Memory B cell (primary cell): ENCODE data around the gene UNC13C.

ENCODE experiments used
- ATAC-seq: fragments of 150-1000 bp; cut with Tn5 transposase; 2 replicates; pipeline ENCODE4 v1.10.0; 2021; ENCODE audit warnings: low read depth, mild to moderate bottlenecking, moderate library complexity
- DNase-seq, 2 donors: peaks; one replicate each; pipeline ENCODE4 v3.0.0; 2022; ENCODE audit warnings: low spot score in 2 of 2
- H3K27ac Mint-ChIP-seq: one replicate; pipeline ENCODE4 v1.8.0; 2022; ENCODE audit warnings: mild to moderate bottlenecking, moderate library complexity, mixed read lengths
- H3K27me3 Mint-ChIP-seq: one replicate; pipeline ENCODE4 v1.8.0; 2022; ENCODE audit warnings: mixed read lengths
- H3K36me3 Mint-ChIP-seq: one replicate; pipeline ENCODE4 v1.8.0; 2022; ENCODE audit warnings: mild to moderate bottlenecking, mixed read lengths
- H3K4me1 Mint-ChIP-seq: one replicate; pipeline ENCODE4 v1.8.0; 2022; ENCODE audit warnings: mixed read lengths
- H3K4me3 Mint-ChIP-seq: one replicate; pipeline ENCODE4 v1.8.0; 2022; ENCODE audit warnings: mild to moderate bottlenecking, moderate library complexity, mixed read lengths
- H3K9me3 Mint-ChIP-seq: one replicate; pipeline ENCODE4 v1.8.0; 2022; ENCODE audit warnings: mixed read lengths

Gene UNC13C

DNA sequence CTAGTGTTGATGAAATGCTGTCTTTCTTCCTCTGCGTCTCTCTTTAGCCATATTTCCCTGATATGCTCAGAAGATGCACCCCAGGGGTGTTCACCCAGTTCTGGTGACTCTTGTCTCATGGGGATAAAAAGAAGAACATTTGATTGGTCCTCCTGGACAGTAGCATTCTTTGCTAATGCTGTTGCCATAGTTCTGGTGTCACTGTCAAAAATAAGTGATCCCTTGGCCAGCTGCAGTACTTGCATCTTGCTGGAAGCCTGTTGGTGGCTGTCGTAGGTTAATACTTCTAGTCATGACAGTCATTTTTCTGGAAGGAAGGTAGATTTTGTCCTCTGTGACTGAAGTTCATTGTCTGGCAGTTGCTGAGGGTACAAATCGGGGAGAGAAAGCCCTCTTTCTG is 124.5 kb downstream of the UNC13C start:
- ATAC-seq, result no peak
- peaks cover 2% of the 10 kb centered on the region for H3K4me1 Mint-ChIP-seq
- H3K27ac Mint-ChIP-seq, result no peak overlapping the region
- no peak for DNase-seq
- H3K4me3 Mint-ChIP-seq, result no peak overlapping the region
- no peaks in the 10 kb centered on the region for H3K36me3 Mint-ChIP-seq
- no peaks in the 10 kb centered on the region for H3K27me3 Mint-ChIP-seq
- H3K9me3 Mint-ChIP-seq, result no peaks in the 10 kb centered on the region

DNA sequence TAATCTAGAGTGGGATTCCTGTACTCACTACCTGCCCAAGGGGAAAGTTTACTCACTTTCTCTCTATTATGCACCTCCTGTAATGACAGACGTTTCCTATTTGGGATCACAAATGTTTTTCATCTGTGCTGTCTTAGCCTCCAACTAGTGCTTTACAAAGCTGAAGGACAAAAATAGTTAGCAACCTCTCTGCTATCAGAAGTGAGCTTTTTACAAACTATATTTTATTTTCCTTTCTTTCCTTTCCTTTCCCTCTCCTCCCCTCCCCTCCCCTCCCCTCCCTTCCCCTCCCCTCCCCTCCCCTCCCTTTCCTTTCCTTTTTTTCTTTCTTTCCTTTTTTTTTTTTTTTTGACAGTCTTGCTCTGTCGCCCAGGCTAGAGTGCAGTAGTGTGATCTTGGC is 130.8 kb downstream of the UNC13C start:
- Mint-ChIP-seq H3K4me3 (no peak overlapping the region), H3K27me3 (no peaks in the 10 kb centered on the region), H3K9me3 (no peaks in the 10 kb centered on the region), H3K27ac (no peak overlapping the region), H3K36me3 (no peaks in the 10 kb centered on the region), H3K4me1 (no peaks in the 10 kb centered on the region)
- no peak for DNase-seq
- ATAC-seq, result no peak

DNA sequence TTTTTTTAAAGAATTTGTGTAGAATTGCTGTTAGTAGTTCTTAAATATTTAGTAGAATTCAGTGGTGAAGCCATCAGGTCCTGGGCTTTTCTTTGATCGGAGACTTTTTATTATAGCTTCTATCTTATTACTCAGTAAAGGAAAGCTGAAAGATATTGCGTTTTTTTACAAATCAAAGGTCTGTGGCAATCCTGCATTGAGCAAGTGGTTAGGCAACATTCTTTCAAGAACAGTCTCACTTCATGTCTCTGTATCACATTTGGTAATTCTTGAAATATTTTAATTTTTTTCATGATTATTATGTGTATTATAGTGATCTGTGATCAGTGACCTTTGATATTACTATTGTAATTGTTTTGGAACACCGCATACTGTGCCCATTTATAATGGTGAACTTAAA is 140.8 kb downstream of the UNC13C start:
- H3K27me3 Mint-ChIP-seq, result no peaks in the 10 kb centered on the region
- no peak for ATAC-seq
- no peak overlapping the region for H3K4me3 Mint-ChIP-seq
- H3K4me1 Mint-ChIP-seq, result no peaks in the 10 kb centered on the region
- no peaks in the 10 kb centered on the region for H3K9me3 Mint-ChIP-seq
- no peak overlapping the region for H3K27ac Mint-ChIP-seq
- H3K36me3 Mint-ChIP-seq, result no peaks in the 10 kb centered on the region
- no peak for DNase-seq

DNA sequence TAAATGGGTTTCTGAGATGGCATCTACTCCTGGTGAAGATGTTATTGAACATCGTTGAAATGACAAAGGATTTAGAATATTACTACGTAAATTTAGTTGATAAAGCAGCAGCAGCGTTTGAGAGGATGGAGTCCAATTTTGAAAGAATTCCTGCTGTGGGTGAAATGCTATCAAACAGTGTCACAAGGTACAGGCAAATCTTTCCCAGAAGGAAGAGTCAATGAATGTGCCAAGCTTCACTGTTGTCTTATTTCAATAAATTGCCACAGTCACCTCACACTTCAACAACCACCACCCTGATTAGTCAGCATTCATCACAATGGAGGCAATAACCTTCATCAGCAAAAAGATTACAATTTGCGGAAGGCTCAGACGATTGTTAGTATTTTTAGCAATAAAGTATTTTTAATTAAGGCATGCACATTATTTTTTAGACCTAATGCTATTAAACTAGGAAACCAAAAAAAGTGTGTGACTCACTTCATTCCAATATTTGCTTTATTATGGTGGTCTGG is 142.8 kb downstream of the UNC13C start:
- Mint-ChIP-seq H3K9me3 (no peaks in the 10 kb centered on the region), H3K36me3 (no peaks in the 10 kb centered on the region), H3K4me3 (no peak overlapping the region)

DNA sequence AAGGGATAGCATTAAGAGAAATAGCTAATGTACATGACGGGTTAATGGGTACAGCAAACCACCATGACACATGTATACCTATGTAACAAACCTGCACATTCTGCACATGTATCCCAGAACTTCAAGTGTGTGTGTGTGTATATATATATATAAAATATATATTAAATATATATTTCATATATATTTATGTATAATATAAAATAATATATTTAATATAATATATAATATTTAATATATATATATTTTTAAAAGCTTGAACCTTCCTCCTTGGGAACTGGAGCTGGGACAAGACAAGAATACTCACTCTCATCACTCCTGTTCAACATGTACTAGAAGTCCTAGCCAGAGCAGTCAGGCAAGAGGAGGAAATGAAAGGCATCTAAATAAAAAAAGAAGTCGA is 149.3 kb downstream of the UNC13C start:
- Mint-ChIP-seq H3K27ac (no peak overlapping the region), H3K4me3 (no peak overlapping the region), H3K9me3 (peaks cover 3% of the 10 kb centered on the region), H3K27me3 (no peaks in the 10 kb centered on the region), H3K4me1 (no peaks in the 10 kb centered on the region), H3K36me3 (no peaks in the 10 kb centered on the region)
- no peak for ATAC-seq
- DNase-seq, result no peak

More for the DNA sequence above, 142.8 kb downstream of the UNC13C start:
- ATAC-seq (no peak), DNase-seq (no peak)
- no peak overlapping the region for H3K27ac Mint-ChIP-seq
- H3K4me1 Mint-ChIP-seq, result no peaks in the 10 kb centered on the region
- H3K27me3 Mint-ChIP-seq, result no peaks in the 10 kb centered on the region

DNA sequence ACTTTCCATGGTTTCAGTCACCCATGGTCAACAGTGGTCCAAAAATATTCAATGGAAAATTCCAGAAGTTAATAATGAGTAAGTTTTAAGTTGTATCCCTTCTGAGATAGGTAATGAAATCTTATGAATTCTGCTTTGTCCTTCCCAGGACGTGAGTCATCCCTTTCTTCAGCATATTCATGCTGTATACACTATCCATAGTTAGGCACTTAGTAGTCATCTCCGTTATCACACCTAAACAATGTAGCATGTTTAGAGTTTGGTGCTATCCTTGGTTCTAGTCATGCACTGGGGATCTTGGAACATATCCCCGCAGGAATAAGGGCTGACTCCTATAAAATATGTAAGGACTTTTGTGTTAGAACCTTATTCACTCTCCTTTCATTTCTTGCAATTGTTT is 153.2 kb downstream of the UNC13C start:
- DNase-seq, result no peak
- Mint-ChIP-seq H3K9me3 (peaks cover 3% of the 10 kb centered on the region), H3K4me3 (no peak overlapping the region), H3K36me3 (no peaks in the 10 kb centered on the region), H3K27me3 (no peaks in the 10 kb centered on the region), H3K27ac (no peak overlapping the region), H3K4me1 (no peaks in the 10 kb centered on the region)
- no peak for ATAC-seq

DNA sequence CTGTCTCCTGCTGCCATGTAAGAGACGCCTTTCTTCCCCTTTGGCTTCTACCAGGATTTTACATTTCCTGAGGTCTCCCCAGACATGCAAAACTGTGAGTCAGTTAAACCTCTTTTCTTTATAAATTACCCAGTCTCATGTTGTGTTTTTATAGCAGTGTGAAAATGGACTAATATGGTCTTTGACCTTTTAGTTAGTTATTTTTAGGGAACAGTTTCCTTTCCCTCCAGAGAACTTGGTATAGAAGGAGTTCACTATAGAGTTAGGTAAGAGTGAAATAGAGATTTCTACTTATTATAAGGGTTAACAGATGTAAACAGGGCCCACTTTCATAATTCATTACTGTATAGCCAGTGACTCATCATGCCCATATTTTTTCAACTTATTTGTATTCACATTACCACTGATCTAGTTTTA is 170.9 kb downstream of the UNC13C start:
- DNase-seq (no peak), ATAC-seq (no peak)
- Mint-ChIP-seq H3K9me3 (no peaks in the 10 kb centered on the region), H3K4me3 (no peak overlapping the region), H3K27ac (no peak overlapping the region), H3K36me3 (no peaks in the 10 kb centered on the region), H3K27me3 (no peaks in the 10 kb centered on the region), H3K4me1 (no peaks in the 10 kb centered on the region)

DNA sequence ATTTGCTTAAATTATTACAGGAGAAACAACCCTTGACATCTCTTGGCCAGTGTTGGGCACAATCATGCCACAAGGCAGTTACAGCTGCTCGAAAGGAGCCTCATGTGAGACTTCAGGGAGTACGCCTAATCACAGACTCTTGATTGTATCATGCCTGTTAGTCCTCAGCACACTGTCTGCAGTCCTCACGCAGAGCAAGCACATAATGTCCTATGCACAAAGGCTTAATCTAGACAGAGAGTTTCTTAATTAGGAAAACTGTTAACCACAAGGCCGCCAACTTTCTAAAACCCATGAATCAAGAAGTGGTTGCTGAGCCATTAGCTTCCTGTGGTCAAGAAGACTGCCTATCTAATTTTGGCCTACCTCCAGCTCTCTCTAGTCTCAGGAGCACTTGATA is 172.0 kb downstream of the UNC13C start:
- peaks cover 2% of the 10 kb centered on the region for H3K9me3 Mint-ChIP-seq
- no peak overlapping the region for H3K27ac Mint-ChIP-seq
- H3K27me3 Mint-ChIP-seq, result no peaks in the 10 kb centered on the region
- no peak for ATAC-seq
- H3K4me1 Mint-ChIP-seq, result no peaks in the 10 kb centered on the region
- DNase-seq, result no peak
- H3K4me3 Mint-ChIP-seq, result no peak overlapping the region
- H3K36me3 Mint-ChIP-seq, result no peaks in the 10 kb centered on the region

DNA sequence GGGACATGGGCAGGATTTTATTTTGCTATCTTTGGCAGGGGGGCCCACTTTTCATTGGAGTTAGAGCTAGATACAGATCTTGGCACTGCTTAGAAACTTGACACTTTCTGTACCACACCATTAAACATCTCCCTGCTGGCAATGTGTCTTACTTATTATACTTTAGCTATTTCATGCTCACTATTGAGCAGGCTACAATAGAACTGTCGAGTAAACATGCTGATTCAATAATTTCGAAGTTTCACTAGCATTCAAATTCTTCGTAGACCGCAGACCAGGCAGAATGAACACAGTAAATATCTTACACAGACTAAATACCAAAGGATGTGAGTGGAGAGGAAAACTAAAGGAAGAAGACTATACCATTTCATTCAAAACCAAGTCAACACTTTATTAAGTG is 180.8 kb downstream of the UNC13C start:
- ATAC-seq, result no peak

DNA sequence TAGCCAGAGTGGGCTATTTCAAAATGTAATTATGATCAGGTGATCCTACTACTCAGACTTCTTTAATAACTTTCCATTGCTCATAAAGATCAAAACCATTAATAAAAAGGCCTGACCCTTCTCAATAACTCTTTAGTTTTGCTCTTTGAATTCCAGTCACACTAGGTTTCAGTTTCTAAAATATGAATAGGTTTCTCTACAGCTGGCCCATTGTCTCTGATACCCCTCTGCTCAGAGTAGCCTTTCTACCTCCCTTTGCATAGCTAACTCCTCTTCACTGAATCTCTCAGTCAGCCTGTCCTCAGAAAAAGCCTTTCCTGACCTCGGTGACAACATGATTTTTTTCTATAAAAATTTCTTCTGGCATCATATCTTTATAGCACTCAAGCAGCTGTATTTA is 209.1 kb downstream of the UNC13C start:
- Mint-ChIP-seq H3K27me3 (no peaks in the 10 kb centered on the region), H3K27ac (no peak overlapping the region), H3K9me3 (peaks cover 3% of the 10 kb centered on the region), H3K4me3 (no peak overlapping the region), H3K4me1 (no peaks in the 10 kb centered on the region), H3K36me3 (no peaks in the 10 kb centered on the region)
- DNase-seq (no peak), ATAC-seq (no peak)

More for the DNA sequence above, 180.8 kb downstream of the UNC13C start:
- peaks cover 3% of the 10 kb centered on the region for H3K9me3 Mint-ChIP-seq
- no peaks in the 10 kb centered on the region for H3K4me1 Mint-ChIP-seq
- no peaks in the 10 kb centered on the region for H3K27me3 Mint-ChIP-seq
- DNase-seq, result no peak
- no peaks in the 10 kb centered on the region for H3K36me3 Mint-ChIP-seq
- no peak overlapping the region for H3K4me3 Mint-ChIP-seq
- H3K27ac Mint-ChIP-seq, result no peak overlapping the region

DNA sequence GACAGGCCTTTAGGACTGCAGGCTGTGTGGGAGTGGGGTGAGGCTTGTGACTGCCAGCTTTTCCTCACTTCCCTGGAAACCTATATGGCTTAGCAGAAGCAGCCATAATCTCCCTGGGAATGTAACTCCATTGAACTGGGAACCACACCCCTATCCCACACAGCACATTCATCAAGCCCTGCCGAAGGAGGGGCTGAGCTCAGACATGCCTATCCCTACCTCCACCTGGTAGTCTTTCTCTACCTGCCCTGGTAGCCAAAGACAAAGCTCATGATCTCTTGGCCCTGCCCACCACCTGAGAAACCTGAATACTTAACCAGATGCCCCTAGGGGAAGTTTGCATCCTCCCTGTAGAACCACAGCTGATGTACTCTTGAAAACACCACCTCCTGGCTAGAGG is 219.8 kb downstream of the UNC13C start:
- no peaks in the 10 kb centered on the region for H3K27me3 Mint-ChIP-seq
- H3K4me3 Mint-ChIP-seq, result no peak overlapping the region
- H3K9me3 Mint-ChIP-seq, result peaks cover 10% of the 10 kb centered on the region
- ATAC-seq (no peak), DNase-seq (no peak)
- H3K4me1 Mint-ChIP-seq, result no peaks in the 10 kb centered on the region
- H3K36me3 Mint-ChIP-seq, result no peaks in the 10 kb centered on the region
- H3K27ac Mint-ChIP-seq, result no peak overlapping the region

DNA sequence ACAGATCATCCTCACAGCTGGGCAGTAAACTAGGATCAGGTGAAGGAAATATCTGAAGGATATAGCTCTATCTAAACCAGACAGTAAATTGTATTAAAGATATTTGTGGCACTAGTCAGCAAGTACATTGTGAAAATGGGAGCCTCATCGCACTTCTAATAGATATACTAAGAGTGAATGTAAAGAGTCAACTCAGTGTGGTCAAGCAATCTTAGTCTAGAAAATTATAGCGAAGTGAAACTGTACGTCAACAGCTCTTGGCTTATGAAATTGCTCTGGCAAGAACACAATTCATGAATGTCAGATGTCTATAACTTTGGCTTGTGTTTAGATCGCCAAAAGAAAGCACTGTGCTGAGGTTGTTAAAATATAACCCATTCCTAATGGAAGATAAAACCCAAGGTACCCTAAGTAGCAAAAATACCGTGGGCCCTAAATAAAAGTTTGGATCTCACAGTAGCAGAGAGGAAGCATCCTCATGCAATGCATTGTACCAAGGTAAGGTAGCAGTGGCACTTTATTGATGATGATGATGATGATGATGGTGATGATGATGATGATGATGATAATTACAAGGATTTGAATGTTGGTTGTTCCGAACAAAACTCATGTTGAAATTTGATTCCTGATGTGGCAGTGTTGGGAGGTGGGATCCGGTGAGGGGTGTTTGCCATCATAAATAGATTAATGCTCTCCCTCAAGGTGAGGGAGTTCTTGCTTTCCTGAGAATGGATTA is 228.5 kb downstream of the UNC13C start:
- Mint-ChIP-seq H3K9me3 (peaks cover 3% of the 10 kb centered on the region), H3K27me3 (no peaks in the 10 kb centered on the region), H3K4me1 (no peaks in the 10 kb centered on the region), H3K36me3 (no peaks in the 10 kb centered on the region), H3K27ac (no peak overlapping the region), H3K4me3 (no peak overlapping the region)
- no peak for DNase-seq
- ATAC-seq, result no peak

DNA sequence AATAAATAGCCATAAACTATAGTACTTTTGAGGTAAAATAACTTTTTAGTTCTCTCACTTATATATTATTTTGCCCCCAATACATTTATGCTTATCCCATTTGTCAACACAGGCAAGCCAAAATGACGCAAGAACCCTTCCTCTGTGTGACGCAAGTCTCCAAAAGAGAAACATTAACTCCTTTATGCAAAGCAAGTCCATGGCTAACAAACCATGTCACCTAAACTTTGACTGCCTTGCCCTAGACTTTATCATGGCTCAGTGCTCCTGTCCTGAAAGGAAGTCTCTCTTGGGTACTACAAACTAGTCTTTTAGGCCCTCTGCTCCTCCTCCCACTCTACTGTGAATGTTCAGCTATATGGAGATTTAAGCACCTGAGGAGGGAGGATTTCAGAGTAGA is 230.5 kb downstream of the UNC13C start:
- no peaks in the 10 kb centered on the region for H3K4me1 Mint-ChIP-seq
- no peak overlapping the region for H3K27ac Mint-ChIP-seq
- peaks cover 3% of the 10 kb centered on the region for H3K9me3 Mint-ChIP-seq
- no peaks in the 10 kb centered on the region for H3K27me3 Mint-ChIP-seq
- no peak overlapping the region for H3K4me3 Mint-ChIP-seq
- no peak for DNase-seq
- no peaks in the 10 kb centered on the region for H3K36me3 Mint-ChIP-seq
- ATAC-seq, result no peak

DNA sequence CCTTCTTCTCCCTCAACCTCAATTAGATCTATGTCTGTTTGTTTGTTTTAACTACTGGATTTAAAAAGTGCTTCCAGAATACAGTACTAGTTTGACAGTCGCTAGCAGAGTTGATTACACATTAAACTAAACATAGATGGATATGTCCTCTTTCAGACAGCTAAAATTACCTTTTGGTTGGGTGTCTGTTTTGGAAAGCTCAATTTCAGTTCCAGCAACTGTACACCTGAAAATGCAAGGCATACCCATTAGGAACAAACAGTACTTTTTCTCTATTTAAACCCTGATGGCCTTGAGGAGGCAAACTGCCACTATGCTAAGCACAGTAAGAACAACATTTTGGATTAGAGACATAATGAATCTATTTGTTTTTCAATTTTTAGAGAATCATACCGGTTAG is 234.4 kb downstream of the UNC13C start:
- H3K36me3 Mint-ChIP-seq, result no peaks in the 10 kb centered on the region
- no peak overlapping the region for H3K4me3 Mint-ChIP-seq
- DNase-seq, result no peak
- H3K4me1 Mint-ChIP-seq, result no peaks in the 10 kb centered on the region
- no peak overlapping the region for H3K27ac Mint-ChIP-seq
- ATAC-seq, result no peak
- H3K9me3 Mint-ChIP-seq, result no peaks in the 10 kb centered on the region
- no peaks in the 10 kb centered on the region for H3K27me3 Mint-ChIP-seq

DNA sequence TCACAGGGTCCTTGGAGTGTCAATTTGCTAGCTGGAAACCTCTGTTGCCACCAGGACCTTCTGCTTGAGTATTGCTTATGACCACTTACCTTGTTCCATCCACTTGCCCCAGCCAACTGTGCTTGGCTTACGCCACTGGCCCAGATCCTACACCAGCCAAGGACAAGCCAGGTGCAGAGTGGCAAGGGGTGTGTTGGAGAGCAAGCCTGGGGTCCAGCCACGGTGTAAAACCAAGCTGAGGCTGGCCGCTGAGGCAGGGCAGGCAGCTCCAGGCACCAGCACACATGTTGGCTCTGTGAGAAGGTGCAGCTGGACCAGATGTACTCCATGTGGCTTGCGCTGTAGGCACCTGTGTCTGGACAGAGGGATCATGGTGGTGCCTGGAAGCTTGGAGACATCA is 248.2 kb downstream of the UNC13C start:
- Mint-ChIP-seq H3K36me3 (no peaks in the 10 kb centered on the region), H3K27ac (no peak overlapping the region), H3K4me3 (no peak overlapping the region), H3K4me1 (no peaks in the 10 kb centered on the region), H3K9me3 (peaks cover 7% of the 10 kb centered on the region), H3K27me3 (no peaks in the 10 kb centered on the region)
- DNase-seq (no peak), ATAC-seq (no peak)
